HCT116 (cell line): Measurements from ENCODE around the gene SPTLC3. TPM values are rescaled to one million over a fixed set of nuclear protein-coding genes. Genes with fewer than 3 reads are reported as not detected.

Experiments
- ATAC-seq: fragments of 200-7000 bp; cut with Tn5 transposase; 2 replicates; pipeline ENCODE4 v1.9.1; 2020; ENCODE audit warnings: mild to moderate bottlenecking, moderate library complexity
- BruUV-seq: library from RNA; stranded (reverse); fragments of 400-500 nt; replicated peaks from 2 replicates; lab custom pipeline; 2021; lab: Mats Ljungman, UMichigan
- CTCF ChIA-PET: fragments of 300-600 bp; sonication (Branson Sonifier 250); formaldehyde crosslinking; loops from one replicate; lab custom pipeline; 2021; ENCODE audit warnings: antibody characterized with exemption; lab: Charles Lee
- POLR2A ChIA-PET: fragments of 300-600, 350-600 bp; sonication (Branson Sonifier 250); formaldehyde crosslinking; loops from one replicate; lab custom pipeline; 2021; ENCODE audit warnings: antibody characterized with exemption; lab: Charles Lee
- RAD21 ChIA-PET, 2 experiments: fragments of 300-600 bp; sonication (Branson Sonifier 250); formaldehyde crosslinking; loops; one replicate each; lab custom pipeline; 2023; ENCODE audit warnings: low total read pairs in 2 of 2; ENCODE audit not compliant: uncharacterized antibody in 2 of 2, unreplicated experiment in 2 of 2, low non-redundant PET in 1 of 2; lab: Charles Lee
- DNase-seq: peaks from one replicate; pipeline ENCODE4 v3.0.0-alpha.2; 2010; ENCODE audit warnings: low read depth, low spot score
- H2AFZ ChIP-seq: fragments of 200-600 bp; shearing (Covaris generic), sonication (generic); 2 replicates; pipeline ENCODE4 v1.6.1; 2017; ENCODE audit warnings: low read depth, mixed run types, mixed read lengths, antibody characterized with exemption, low read length; ENCODE audit not compliant: poor library complexity, severe bottlenecking
- H3K27ac ChIP-seq: 2 replicates; pipeline ENCODE4 v1.5.1; 2012; ENCODE audit warnings: low read depth, low read length
- H3K27me3 ChIP-seq: fragments of 200-600 bp; sonication (generic); 2 replicates; pipeline ENCODE4 v1.6.1; 2016; ENCODE audit warnings: mixed run types, low read length, mixed read lengths; ENCODE audit not compliant: insufficient read depth
- H3K36me3 ChIP-seq, 2 experiments: fragments of 200-500 bp in 1 of 2; fragments of 200-600 bp in 1 of 2; sonication (Bioruptor generic) in 1 of 2; sonication (generic) in 1 of 2; 2 replicates each; pipeline versions ENCODE4 v1.5.1 to v1.6.1; 2014 to 2016; ENCODE audit warnings: low read length in 2 of 2, inconsistent platforms in 1 of 2, mixed read lengths in 1 of 2, mixed run types in 1 of 2; ENCODE audit not compliant: insufficient read depth in 2 of 2, control insufficient read depth in 1 of 2
- H3K4me1 ChIP-seq, 2 experiments: fragments of 200-600 bp in 1 of 2; sonication (generic) in 1 of 2; 2 replicates each; pipeline versions ENCODE4 v1.5.1 to v1.6.1; 2012 to 2017; ENCODE audit warnings: low read length in 2 of 2, inconsistent platforms in 1 of 2, mild to moderate bottlenecking in 1 of 2, mixed read lengths in 1 of 2, mixed run types in 1 of 2, moderate library complexity in 1 of 2; ENCODE audit not compliant: insufficient read depth in 2 of 2, control insufficient read depth in 1 of 2
- H3K4me2 ChIP-seq: fragments of 200-600 bp; sonication (generic); 2 replicates; pipeline ENCODE4 v1.6.1; 2017; ENCODE audit warnings: mixed run types, low read length, mixed read lengths
- H3K4me3 ChIP-seq, 2 experiments: fragments of 200-600 bp in 1 of 2; sonication (generic) in 1 of 2; replicated peaks in 1 of 2; 2 replicates each; pipeline ENCODE4 v1.5.1; 2011 to 2016; ENCODE audit warnings: low read length in 2 of 2, control low read depth in 1 of 2, low read depth in 1 of 2, mild to moderate bottlenecking in 1 of 2, mixed read lengths in 1 of 2, mixed run types in 1 of 2
- H3K79me2 ChIP-seq: fragments of 200-600 bp; sonication (generic); 2 replicates; pipeline ENCODE4 v1.6.1; 2017; ENCODE audit warnings: mild to moderate bottlenecking, mixed run types, low read length, moderate library complexity, mixed read lengths; ENCODE audit not compliant: insufficient read depth
- H3K9ac ChIP-seq: fragments of 200-600 bp; sonication (generic); 2 replicates; pipeline ENCODE4 v1.6.1; 2016; ENCODE audit warnings: low read length, mixed read lengths
- H3K9me2 ChIP-seq: fragments of 200-600 bp; sonication (generic), shearing (Covaris generic); 2 replicates; pipeline ENCODE4 v1.6.1; 2017; ENCODE audit warnings: mixed run types, mild to moderate bottlenecking, moderate library complexity; ENCODE audit not compliant: insufficient read depth
- H3K9me3 ChIP-seq, 2 experiments: fragments of 200-500 bp in 1 of 2; fragments of 200-600 bp in 1 of 2; sonication (Bioruptor generic) in 1 of 2; sonication (generic) in 1 of 2; 2 replicates each; pipeline ENCODE4 v1.6.1; 2014 to 2017; ENCODE audit warnings: low read length in 2 of 2, mixed read lengths in 2 of 2, inconsistent platforms in 1 of 2, low read depth in 1 of 2, mild to moderate bottlenecking in 1 of 2, mixed run types in 1 of 2, moderate library complexity in 1 of 2; ENCODE audit not compliant: control insufficient read depth in 1 of 2, insufficient read depth in 1 of 2
- H4K20me1 ChIP-seq: fragments of 200-600 bp; sonication (generic), shearing (Covaris generic); 2 replicates; pipeline ENCODE4 v1.6.1; 2017; ENCODE audit warnings: mixed run types, mild to moderate bottlenecking, moderate library complexity; ENCODE audit not compliant: insufficient read depth
- CBX3 ChIP-seq: IDR thresholded peaks from 2 replicates; pipeline ENCODE4 v1.6.1; 2012; ENCODE audit warnings: low read depth
- CTCF ChIP-seq, 3 experiments: fragments of 200-600 bp in 1 of 3; sonication (generic) in 1 of 3; IDR thresholded peaks in 2 of 3; conservative IDR thresholded peaks in 1 of 3; 2 replicates each; pipeline ENCODE4 v1.5.1; 2012 to 2017; ENCODE audit warnings: low read depth in 2 of 3, low read length in 2 of 3, antibody characterized with exemption in 1 of 3, borderline replicate concordance in 1 of 3, control low read depth in 1 of 3, mild to moderate bottlenecking in 1 of 3, mixed read lengths in 1 of 3, mixed run types in 1 of 3, moderate library complexity in 1 of 3; ENCODE audit not compliant: insufficient read depth in 1 of 3
- ELF1 ChIP-seq: IDR thresholded peaks from 2 replicates; pipeline ENCODE4 v1.6.1; 2012; ENCODE audit warnings: low read depth, borderline replicate concordance
- EZH2 ChIP-seq: fragments of 200-600 bp; sonication (generic); IDR thresholded peaks from 2 replicates; pipeline ENCODE4 v1.6.1; 2017; ENCODE audit warnings: antibody characterized with exemption, mixed run types
- JUND ChIP-seq: IDR thresholded peaks from 2 replicates; pipeline ENCODE4 v1.6.1; 2012
- MAX ChIP-seq: IDR thresholded peaks from 2 replicates; pipeline ENCODE4 v1.6.1; 2012
- RAD21 ChIP-seq: IDR thresholded peaks from 2 replicates; pipeline ENCODE4 v1.6.1; 2012; ENCODE audit warnings: low read depth, mild to moderate bottlenecking
- SIN3A ChIP-seq: IDR thresholded peaks from 2 replicates; pipeline ENCODE4 v1.6.1; 2012; ENCODE audit warnings: low read depth
- TCF7L2 ChIP-seq: IDR thresholded peaks from 2 replicates; pipeline ENCODE4 v1.7.0; 2011; ENCODE audit warnings: borderline replicate concordance, inconsistent platforms; ENCODE audit not compliant: insufficient read depth, insufficient read length; ENCODE audit errors: extremely low read depth
- ZNF274 ChIP-seq: fragments of 200-500 bp; sonication (Bioruptor generic); IDR thresholded peaks from 2 replicates; pipeline ENCODE4 v1.6.1; 2014; ENCODE audit warnings: mild to moderate bottlenecking, low read depth, low read length, inconsistent platforms
- intact Hi-C: fragments of 100-400 bp; cut with micrococcal nuclease; formaldehyde crosslinking; loops from 2 replicates; pipeline ENCODE4 v1.10.0; 2022
- total RNA-seq: library from RNA; stranded (reverse); gene quantifications from one replicate; pipeline ENCODE4 v1.2.1, GENCODE V29; 2021; ENCODE audit not compliant: unreplicated experiment
- TF ChIP-seq, protein P1 (sequence below): IDR thresholded peaks from 2 replicates; pipeline ENCODE4 v1.6.1; 2011; ENCODE audit warnings: mild to moderate bottlenecking, low read length, moderate library complexity; ENCODE audit not compliant: insufficient replicate concordance; ENCODE audit errors: extremely low read depth

Gene SPTLC3
- total RNA-seq, 1 experiment from 2014 or later = not detected

DNA sequence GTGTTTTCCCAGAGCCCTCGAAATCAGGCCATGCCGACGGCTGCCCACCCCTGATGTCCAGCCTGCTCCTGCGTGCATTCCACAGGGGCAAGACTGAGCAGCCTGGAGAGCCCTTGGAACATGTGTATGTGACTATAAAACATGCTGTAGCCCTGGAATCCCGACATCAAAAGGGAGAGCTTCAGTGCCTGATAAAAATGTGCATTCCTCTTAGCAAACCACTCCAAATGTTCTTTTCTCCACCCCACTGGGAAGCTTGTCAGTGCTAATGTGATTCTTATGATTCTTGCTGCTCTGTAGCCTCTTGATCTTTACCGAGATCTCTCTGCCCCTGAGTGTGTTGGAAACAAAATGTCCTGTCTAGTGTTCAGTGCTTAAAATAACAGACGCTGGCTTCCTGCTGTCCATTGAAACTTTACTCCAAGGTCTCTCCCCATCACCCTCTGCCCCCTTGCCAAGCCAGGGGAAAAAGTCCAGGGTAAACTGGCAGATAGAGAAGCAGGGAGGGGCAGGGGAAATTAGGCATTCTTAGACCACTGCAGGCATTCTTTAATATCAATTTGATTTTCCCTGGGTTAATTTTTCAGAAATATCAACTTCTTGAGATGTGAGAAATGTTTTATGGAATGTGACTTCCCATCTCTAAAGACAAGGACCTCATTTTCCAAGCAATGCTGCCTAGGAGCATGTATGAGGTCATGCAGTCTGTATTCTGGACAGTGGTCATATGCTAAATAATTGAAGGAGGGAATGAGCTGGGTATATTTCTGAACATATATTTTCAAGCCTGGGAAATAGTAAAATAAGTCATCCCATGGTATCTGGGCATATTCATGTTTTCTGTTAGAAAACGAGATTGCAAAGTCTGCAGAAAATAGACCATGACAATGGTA is 138.5 kb downstream of the SPTLC3 start:
- Histone ChIP-seq H3K9me3 (no peaks in the 10 kb centered on the region), H3K4me2 (no peak overlapping the region), H3K4me3 (no peak overlapping the region), H3K9ac (no peak overlapping the region), H2AFZ (no peak overlapping the region)
- BruUV-seq = no TSS peak
- no peak for TF ChIP-seq SIN3A
- TF ChIP-seq, protein P1, sequence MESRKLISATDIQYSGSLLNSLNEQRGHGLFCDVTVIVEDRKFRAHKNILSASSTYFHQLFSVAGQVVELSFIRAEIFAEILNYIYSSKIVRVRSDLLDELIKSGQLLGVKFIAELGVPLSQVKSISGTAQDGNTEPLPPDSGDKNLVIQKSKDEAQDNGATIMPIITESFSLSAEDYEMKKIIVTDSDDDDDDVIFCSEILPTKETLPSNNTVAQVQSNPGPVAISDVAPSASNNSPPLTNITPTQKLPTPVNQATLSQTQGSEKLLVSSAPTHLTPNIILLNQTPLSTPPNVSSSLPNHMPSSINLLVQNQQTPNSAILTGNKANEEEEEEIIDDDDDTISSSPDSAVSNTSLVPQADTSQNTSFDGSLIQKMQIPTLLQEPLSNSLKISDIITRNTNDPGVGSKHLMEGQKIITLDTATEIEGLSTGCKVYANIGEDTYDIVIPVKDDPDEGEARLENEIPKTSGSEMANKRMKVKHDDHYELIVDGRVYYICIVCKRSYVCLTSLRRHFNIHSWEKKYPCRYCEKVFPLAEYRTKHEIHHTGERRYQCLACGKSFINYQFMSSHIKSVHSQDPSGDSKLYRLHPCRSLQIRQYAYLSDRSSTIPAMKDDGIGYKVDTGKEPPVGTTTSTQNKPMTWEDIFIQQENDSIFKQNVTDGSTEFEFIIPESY = no peak
- TF ChIP-seq, all 23 proteins: peak for 0
- no peak for ATAC-seq
- intact Hi-C loops = no loop called here
- RAD21 ChIA-PET = no interaction called here
- H3K27ac ChIP-seq = no peak overlapping the region
- H3K36me3 ChIP-seq = no peaks in the 10 kb centered on the region
- DNase-seq = no peak
- H3K4me1 ChIP-seq = no peaks in the 10 kb centered on the region
- POLR2A ChIA-PET = no interaction called here
- CTCF ChIA-PET = no interaction called here
- no peaks in the 10 kb centered on the region for H4K20me1 ChIP-seq
- no peaks in the 10 kb centered on the region for H3K79me2 ChIP-seq
- H3K27me3 ChIP-seq = peaks cover 9% of the 10 kb centered on the region; the same call in 1 of the 2 replicates
- H3K9me2 ChIP-seq = no peaks in the 10 kb centered on the region; the same call in 1 of the 2 replicates

DNA sequence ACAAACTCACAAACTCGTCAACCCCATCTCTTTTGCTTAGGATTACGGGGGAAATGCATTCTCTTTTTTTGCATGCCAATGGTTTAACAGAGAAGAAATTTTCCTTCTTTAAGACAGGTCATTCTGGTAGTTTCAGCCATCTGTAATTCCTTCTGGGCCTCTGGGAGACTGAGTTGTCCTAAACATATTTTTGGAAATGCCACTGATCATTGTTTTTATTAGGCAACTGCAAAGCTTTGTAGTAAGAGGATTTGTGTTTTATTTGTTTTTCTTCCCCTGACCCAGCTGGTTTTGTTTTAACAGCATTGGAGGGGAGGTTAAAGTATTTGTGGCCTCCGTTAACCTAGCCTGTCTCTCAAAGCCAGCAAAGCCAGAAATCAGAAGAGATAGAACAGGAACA is 139.2 kb downstream of the SPTLC3 start:
- Histone ChIP-seq H2AFZ (no peak overlapping the region), H3K4me3 (no peak overlapping the region), H3K4me1 (no peaks in the 10 kb centered on the region), H3K79me2 (no peaks in the 10 kb centered on the region), H3K27me3 (peaks cover 9% of the 10 kb centered on the region; the same call in 1 of the 2 replicates), H3K27ac (no peak overlapping the region), H3K36me3 (no peaks in the 10 kb centered on the region), H3K9me2 (no peaks in the 10 kb centered on the region; the same call in 1 of the 2 replicates), H3K9ac (no peak overlapping the region), H3K9me3 (no peaks in the 10 kb centered on the region), H3K4me2 (no peak overlapping the region), H4K20me1 (no peaks in the 10 kb centered on the region)
- CTCF ChIA-PET = no interaction called here
- ATAC-seq (no peak), DNase-seq (no peak)
- BruUV-seq = no TSS peak
- intact Hi-C loops = no loop called here
- RAD21 ChIA-PET = no interaction called here
- POLR2A ChIA-PET = no interaction called here
- TF ChIP-seq MAX (no peak), CTCF (IDR thresholded peaks at IDR 0.05 in 2 of 3, conservative IDR thresholded peaks at IDR 0.05 in 1 of 3; ENCODE audit: borderline replicate concordance in 1 of 3, insufficient read depth in 1 of 3, low read depth in 2 of 3, low read length in 2 of 3) (no peak), CBX3 (no peak), JUND (no peak), ZNF274 (no peak), ELF1 (no peak), EZH2 (no peak), TCF7L2 (no peak), RAD21 (no peak)
- TF ChIP-seq, protein P1 = no peak
